ENCODE data around the gene PGGHG.

The PGGHG gene

DNA sequence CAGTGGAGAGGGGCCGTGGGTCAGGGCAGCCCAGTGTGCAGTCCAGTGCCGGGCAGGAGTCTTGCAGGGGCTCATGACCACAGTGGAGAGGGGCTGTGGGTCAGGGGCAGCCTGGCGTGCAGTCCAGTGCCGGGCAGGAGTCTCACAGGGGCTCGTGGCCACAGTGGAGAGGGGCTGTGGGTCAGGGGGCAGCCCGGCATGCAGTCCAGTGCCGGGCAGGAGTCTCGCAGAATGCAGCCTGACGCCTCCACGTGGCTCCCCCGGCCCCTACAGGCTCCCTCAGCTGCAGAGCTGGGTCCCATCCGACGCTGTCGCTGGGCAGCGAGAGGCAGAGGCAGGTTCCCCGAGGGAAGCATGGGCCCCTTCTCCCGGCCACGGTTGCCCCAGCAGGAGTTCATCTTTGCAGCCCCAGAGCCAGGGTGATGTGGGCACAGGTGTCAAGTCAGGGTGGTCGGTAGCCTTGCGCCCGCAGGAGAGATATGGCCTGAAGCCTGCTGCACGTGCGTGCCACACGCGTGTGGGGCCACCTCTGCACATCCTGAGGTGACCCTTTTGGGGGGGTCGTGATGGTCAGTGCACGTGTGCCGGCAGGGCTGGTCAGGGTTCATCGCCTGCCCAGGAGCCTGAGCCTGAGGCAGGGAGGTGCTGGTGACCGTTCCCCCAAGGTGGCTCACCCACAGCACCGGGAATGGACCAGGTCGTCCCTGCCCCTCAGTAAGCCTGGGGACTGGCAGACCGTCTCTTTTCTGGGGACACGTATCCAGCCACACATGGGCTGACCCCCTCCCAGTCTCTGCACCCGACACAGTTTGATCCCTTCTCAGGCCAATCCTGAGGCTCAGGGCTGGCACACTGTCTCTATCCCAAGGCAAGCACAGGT lies 7.5 kb downstream of the PGGHG start:
- TF ChIP-seq, protein P1, sequence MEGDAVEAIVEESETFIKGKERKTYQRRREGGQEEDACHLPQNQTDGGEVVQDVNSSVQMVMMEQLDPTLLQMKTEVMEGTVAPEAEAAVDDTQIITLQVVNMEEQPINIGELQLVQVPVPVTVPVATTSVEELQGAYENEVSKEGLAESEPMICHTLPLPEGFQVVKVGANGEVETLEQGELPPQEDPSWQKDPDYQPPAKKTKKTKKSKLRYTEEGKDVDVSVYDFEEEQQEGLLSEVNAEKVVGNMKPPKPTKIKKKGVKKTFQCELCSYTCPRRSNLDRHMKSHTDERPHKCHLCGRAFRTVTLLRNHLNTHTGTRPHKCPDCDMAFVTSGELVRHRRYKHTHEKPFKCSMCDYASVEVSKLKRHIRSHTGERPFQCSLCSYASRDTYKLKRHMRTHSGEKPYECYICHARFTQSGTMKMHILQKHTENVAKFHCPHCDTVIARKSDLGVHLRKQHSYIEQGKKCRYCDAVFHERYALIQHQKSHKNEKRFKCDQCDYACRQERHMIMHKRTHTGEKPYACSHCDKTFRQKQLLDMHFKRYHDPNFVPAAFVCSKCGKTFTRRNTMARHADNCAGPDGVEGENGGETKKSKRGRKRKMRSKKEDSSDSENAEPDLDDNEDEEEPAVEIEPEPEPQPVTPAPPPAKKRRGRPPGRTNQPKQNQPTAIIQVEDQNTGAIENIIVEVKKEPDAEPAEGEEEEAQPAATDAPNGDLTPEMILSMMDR (IDR thresholded peaks at IDR 0.05; ENCODE audit: low read length) = no peak
- no peak for TF ChIP-seq EZH2 (IDR thresholded peaks at IDR 0.05; ENCODE audit: borderline replicate concordance, low read length)
- H2AFZ ChIP-seq (ENCODE audit: low read length) = no peak overlapping the region
- H3K4me2 ChIP-seq (ENCODE audit: low read length) = no peak overlapping the region
- peaks cover 10% of the 10 kb centered on the region; the same call in 1 of the 2 replicates for H3K27me3 ChIP-seq (ENCODE audit: insufficient read depth, low read length)
- H4K20me1 ChIP-seq (ENCODE audit: insufficient read depth, low read length) = no peaks in the 10 kb centered on the region
- H3F3A ChIP-seq (ENCODE audit: insufficient read depth, low read length) = no peaks in the 10 kb centered on the region
- H3K27ac ChIP-seq (ENCODE audit: low read depth, low read length, poor library complexity, severe bottlenecking) = no peak overlapping the region
- H3K79me2 ChIP-seq (ENCODE audit: insufficient read depth, low read length) = no peaks in the 10 kb centered on the region
- peaks cover 5% of the 10 kb centered on the region for H3K4me1 ChIP-seq (ENCODE audit: insufficient read depth, low read length, severe bottlenecking)
- H3K9ac ChIP-seq (ENCODE audit: low read length) = no peak overlapping the region
- peaks cover 15% of the 10 kb centered on the region for H3K36me3 ChIP-seq (ENCODE audit: insufficient read depth, low read length)
- no peaks in the 10 kb centered on the region for H3K9me3 ChIP-seq (ENCODE audit: low read length)
- H3K4me3 ChIP-seq (ENCODE audit: low read depth, low read length, poor library complexity, severe bottlenecking) = no peak overlapping the region
- no peaks in the 10 kb centered on the region for H3K9me2 ChIP-seq (ENCODE audit: low read depth, low read length)

- peaks cover 15% of the 10 kb centered on the region for H3K36me3 ChIP-seq (ENCODE audit: insufficient read depth, low read length)
- TF ChIP-seq, protein P1 (IDR thresholded peaks at IDR 0.05; ENCODE audit: low read length) = no peak
- TF ChIP-seq EZH2 (IDR thresholded peaks at IDR 0.05; ENCODE audit: borderline replicate concordance, low read length) = no peak
- H3K27me3 ChIP-seq (ENCODE audit: insufficient read depth, low read length) = peaks cover 10% of the 10 kb centered on the region; the same call in 1 of the 2 replicates
- no peaks in the 10 kb centered on the region for H3K9me2 ChIP-seq (ENCODE audit: low read depth, low read length)
- no peaks in the 10 kb centered on the region for H3K9me3 ChIP-seq (ENCODE audit: low read length)
- H3K4me3 ChIP-seq (ENCODE audit: low read depth, low read length, poor library complexity, severe bottlenecking) = no peak overlapping the region
- no peaks in the 10 kb centered on the region for H3F3A ChIP-seq (ENCODE audit: insufficient read depth, low read length)
- H3K9ac ChIP-seq (ENCODE audit: low read length) = no peak overlapping the region
- no peak overlapping the region for H2AFZ ChIP-seq (ENCODE audit: low read length)
- H3K4me1 ChIP-seq (ENCODE audit: insufficient read depth, low read length, severe bottlenecking) = peaks cover 5% of the 10 kb centered on the region
- no peak overlapping the region for H3K27ac ChIP-seq (ENCODE audit: low read depth, low read length, poor library complexity, severe bottlenecking)
- H3K4me2 ChIP-seq (ENCODE audit: low read length) = no peak overlapping the region
- H3K79me2 ChIP-seq (ENCODE audit: insufficient read depth, low read length) = no peaks in the 10 kb centered on the region
- H4K20me1 ChIP-seq (ENCODE audit: insufficient read depth, low read length) = no peaks in the 10 kb centered on the region
Observed at GRCh38 chr11:297051-297585, 8.2 kb downstream of the PGGHG start.

DNA sequence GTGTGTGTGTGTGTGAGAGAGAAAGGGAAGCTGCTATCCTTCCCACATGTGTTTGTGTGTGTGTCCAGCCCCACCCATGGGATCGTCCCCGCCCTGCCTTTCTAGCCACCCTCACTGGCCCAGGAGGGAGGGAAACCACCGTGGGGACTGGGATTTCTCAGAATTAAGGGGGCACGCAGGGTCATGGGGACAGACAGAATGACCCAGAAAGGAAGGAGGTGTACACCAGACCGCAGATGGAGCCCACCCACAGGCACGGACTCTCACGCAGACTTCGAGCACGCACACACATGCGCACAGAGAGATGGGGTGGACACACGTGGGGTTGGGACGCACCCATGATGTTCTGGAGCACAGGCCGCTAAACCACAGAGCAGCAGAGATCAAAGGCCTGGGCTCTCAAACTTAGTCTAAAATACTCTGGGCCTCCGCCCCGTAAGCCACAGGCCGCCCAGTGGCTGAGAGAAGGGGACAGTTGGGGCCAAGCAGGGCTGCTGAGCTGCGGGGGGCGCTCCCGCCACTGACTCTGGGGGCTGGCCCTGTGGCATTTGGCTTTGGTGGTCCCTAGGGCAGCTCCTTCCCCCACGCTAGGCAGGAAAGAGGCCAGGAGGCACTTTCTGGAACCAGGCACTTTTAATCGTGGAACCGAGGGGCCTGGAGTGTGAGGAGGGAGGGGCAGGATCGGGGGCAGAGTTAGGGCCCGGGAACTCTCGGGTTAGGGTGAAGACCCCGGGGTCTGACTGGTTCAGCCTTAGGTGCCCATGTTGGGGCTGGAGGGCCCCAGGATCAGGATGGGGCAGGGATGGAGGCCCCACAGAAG lies 8.9 kb downstream of the PGGHG start:
- Histone ChIP-seq H3K9me2 (ENCODE audit: low read depth, low read length) (no peaks in the 10 kb centered on the region), H3K79me2 (ENCODE audit: insufficient read depth, low read length) (no peaks in the 10 kb centered on the region), H3K36me3 (ENCODE audit: insufficient read depth, low read length) (peaks cover 15% of the 10 kb centered on the region), H4K20me1 (ENCODE audit: insufficient read depth, low read length) (no peaks in the 10 kb centered on the region), H3K27ac (ENCODE audit: low read depth, low read length, poor library complexity, severe bottlenecking) (no peak overlapping the region), H3K4me1 (ENCODE audit: insufficient read depth, low read length, severe bottlenecking) (peaks cover 5% of the 10 kb centered on the region), H3K27me3 (ENCODE audit: insufficient read depth, low read length) (peaks cover 10% of the 10 kb centered on the region; the same call in 1 of the 2 replicates), H3K4me3 (ENCODE audit: low read depth, low read length, poor library complexity, severe bottlenecking) (no peak overlapping the region), H3K9ac (ENCODE audit: low read length) (no peak overlapping the region), H3F3A (ENCODE audit: insufficient read depth, low read length) (no peaks in the 10 kb centered on the region), H3K4me2 (ENCODE audit: low read length) (no peak overlapping the region), H3K9me3 (ENCODE audit: low read length) (no peaks in the 10 kb centered on the region), H2AFZ (ENCODE audit: low read length) (no peak overlapping the region)
- TF ChIP-seq, protein P1 (IDR thresholded peaks at IDR 0.05; ENCODE audit: low read length) = no peak
- TF ChIP-seq EZH2 (IDR thresholded peaks at IDR 0.05; ENCODE audit: borderline replicate concordance, low read length) = no peak
